ENCODE data around the gene HECA. TPM values are rescaled to one million over a fixed set of nuclear protein-coding genes. Genes with fewer than 3 reads are reported as not detected.

HECA gene
- total RNA-seq, 1 donor, result 22.9 TPM

- H3K4me3 ChIP-seq (ENCODE audit: low read depth, low read length), result no peak overlapping the region
- TF ChIP-seq, protein P1, sequence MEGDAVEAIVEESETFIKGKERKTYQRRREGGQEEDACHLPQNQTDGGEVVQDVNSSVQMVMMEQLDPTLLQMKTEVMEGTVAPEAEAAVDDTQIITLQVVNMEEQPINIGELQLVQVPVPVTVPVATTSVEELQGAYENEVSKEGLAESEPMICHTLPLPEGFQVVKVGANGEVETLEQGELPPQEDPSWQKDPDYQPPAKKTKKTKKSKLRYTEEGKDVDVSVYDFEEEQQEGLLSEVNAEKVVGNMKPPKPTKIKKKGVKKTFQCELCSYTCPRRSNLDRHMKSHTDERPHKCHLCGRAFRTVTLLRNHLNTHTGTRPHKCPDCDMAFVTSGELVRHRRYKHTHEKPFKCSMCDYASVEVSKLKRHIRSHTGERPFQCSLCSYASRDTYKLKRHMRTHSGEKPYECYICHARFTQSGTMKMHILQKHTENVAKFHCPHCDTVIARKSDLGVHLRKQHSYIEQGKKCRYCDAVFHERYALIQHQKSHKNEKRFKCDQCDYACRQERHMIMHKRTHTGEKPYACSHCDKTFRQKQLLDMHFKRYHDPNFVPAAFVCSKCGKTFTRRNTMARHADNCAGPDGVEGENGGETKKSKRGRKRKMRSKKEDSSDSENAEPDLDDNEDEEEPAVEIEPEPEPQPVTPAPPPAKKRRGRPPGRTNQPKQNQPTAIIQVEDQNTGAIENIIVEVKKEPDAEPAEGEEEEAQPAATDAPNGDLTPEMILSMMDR (IDR thresholded peaks at IDR 0.05; ENCODE audit: insufficient read depth, low read depth, low read length), result no peak
Observed at GRCh38 chr6:139166238-139166955, 31.5 kb downstream of the HECA start.

DNA sequence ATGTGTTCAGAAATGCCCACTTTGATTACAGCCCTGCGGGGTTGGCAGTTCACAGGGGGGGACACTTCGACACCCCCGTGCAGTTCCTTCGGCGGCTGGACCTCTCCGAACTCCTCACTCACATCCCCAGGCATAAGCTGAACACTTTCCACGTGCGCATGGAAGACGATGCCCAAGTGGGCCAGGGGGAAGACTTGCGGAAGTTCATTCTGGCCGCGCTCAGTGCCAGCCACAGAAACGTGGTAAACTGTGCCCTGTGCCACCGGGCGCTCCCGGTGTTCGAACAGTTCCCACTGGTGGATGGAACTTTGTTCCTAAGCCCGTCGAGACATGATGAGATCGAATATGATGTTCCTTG lies 32.1 kb downstream of the HECA start:
- no peak overlapping the region for H3K4me3 ChIP-seq (ENCODE audit: low read depth, low read length)
- TF ChIP-seq, protein P1 (IDR thresholded peaks at IDR 0.05; ENCODE audit: insufficient read depth, low read depth, low read length), result no peak
- DNase-seq (ENCODE audit: low read depth), result no peak

More at GRCh38 chr6:139166238-139166955, 31.5 kb downstream of the HECA start:
- no peak for DNase-seq (ENCODE audit: low read depth)

DNA sequence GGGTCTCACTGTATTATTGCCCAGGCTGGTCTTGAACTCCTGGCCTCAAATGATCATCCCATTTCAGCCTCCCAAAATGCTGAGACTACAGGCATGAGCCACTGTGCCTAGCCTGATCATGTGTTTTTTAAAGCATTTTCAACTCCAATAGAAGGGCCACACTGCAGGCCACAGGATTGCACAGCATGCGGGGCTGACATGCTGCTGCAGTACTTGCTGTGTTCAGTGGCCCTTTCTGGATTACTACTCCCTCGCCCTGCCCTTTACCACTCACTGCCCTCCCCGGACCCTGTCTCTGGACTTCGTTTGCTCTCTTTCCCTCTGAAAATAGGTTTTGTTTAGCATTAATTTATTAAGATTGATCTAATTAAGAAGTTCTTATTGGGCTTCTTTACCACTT lies 37.3 kb downstream of the HECA start:
- DNase-seq (ENCODE audit: low read depth), result no peak
- no peak overlapping the region for H3K4me3 ChIP-seq (ENCODE audit: low read depth, low read length)
- TF ChIP-seq, protein P1 (IDR thresholded peaks at IDR 0.05; ENCODE audit: insufficient read depth, low read depth, low read length), result no peak

DNA sequence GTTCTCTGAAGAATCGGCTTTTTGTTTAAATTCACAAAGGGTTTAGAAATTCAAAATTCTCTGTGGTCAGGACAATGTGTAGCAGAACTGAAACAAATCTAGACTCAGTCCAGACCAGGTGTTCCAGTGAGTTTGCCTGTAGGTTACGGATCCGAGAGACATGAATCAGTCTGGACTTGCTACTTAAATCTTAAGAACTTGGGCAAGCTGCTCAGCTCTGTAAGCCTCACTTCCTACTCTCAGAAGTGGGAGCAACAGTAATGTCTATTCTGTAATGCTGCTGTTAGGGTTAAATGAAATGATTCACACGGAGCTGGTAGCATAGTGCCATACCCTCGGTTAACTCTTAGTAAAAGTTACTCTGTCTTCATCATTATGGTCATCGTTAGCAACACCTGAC lies 37.7 kb downstream of the HECA start:
- no peak for DNase-seq (ENCODE audit: low read depth)
- H3K4me3 ChIP-seq (ENCODE audit: low read depth, low read length), result no peak overlapping the region
- TF ChIP-seq, protein P1 (IDR thresholded peaks at IDR 0.05; ENCODE audit: insufficient read depth, low read depth, low read length), result no peak

- H3K4me3 ChIP-seq (ENCODE audit: low read depth, low read length), result no peak overlapping the region
- DNase-seq (ENCODE audit: low read depth), result no peak
Observed at GRCh38 chr6:139173172-139173571, 38.3 kb downstream of the HECA start.

DNA sequence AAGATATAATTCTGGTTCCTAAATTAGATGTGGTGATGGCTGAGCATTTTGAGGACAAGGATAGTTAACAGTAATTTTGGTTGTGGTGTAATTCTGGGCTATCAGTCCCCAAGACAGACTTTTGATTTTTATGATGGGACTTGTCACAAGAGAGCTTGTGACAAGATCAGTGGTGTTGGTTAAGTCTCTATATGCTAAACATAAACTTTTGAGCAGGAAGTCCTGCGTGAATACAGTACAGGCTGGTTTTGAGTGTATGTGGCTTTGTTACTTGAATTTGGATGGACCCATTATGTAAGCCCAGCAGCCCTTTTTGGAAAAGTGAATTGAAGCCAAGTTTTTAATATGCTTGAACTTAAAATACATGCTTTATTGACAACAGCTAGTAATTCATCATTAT lies 38.9 kb downstream of the HECA start:
- TF ChIP-seq, protein P1 (IDR thresholded peaks at IDR 0.05; ENCODE audit: insufficient read depth, low read depth, low read length), result no peak
- H3K4me3 ChIP-seq (ENCODE audit: low read depth, low read length), result no peak overlapping the region
- no peak for DNase-seq (ENCODE audit: low read depth)

More at GRCh38 chr6:139173172-139173571, 38.3 kb downstream of the HECA start:
- TF ChIP-seq, protein P1 (IDR thresholded peaks at IDR 0.05; ENCODE audit: insufficient read depth, low read depth, low read length), result no peak

- no peak overlapping the region for H3K4me3 ChIP-seq (ENCODE audit: low read depth, low read length)
- TF ChIP-seq, protein P1 (IDR thresholded peaks at IDR 0.05; ENCODE audit: insufficient read depth, low read depth, low read length), result no peak
- DNase-seq (ENCODE audit: low read depth), result no peak
Observed at GRCh38 chr6:139174961-139175360, 40.1 kb downstream of the HECA start.
